Endothelial cell of umbilical vein (primary cell): Measurements from ENCODE around the gene PRIMPOL. TPM values are rescaled to one million over a fixed set of nuclear protein-coding genes. Genes with fewer than 3 reads are reported as not detected.

Experiments
- BruUV-seq: library from RNA; stranded (reverse); fragments of 400-500 nt; replicated peaks from 2 replicates; lab custom pipeline; 2021; lab: Mats Ljungman, UMichigan
- CTCF ChIA-PET: fragments of 300-600, 350-600 bp; sonication (Branson Sonifier 250); formaldehyde crosslinking; loops from one replicate; lab custom pipeline; 2021; ENCODE audit warnings: antibody characterized with exemption, inconsistent platforms; lab: Charles Lee
- POLR2A ChIA-PET: fragments of 300-600, 350-600 bp; sonication (Branson Sonifier 250); formaldehyde crosslinking; loops from one replicate; lab custom pipeline; 2021; ENCODE audit warnings: antibody characterized with exemption, inconsistent platforms; lab: Charles Lee
- DNase-seq: peaks from one replicate; pipeline ENCODE4 v3.0.0-alpha.2; 2011; ENCODE audit warnings: low read depth, low spot score
- FAIRE-seq: peaks from 2 replicates; lab custom pipeline; 2011; peaks lifted over from hg19 to GRCh38; lab: Jason Lieb, UNC
- H2AFZ ChIP-seq: 2 replicates; pipeline ENCODE4 v1.6.0; 2012; ENCODE audit warnings: low read depth, low read length, control low read depth, inconsistent platforms
- H3K27ac ChIP-seq: 2 replicates; pipeline ENCODE4 v1.5.1; 2011; ENCODE audit warnings: low read depth, mild to moderate bottlenecking, control low read depth, low read length, moderate library complexity; ENCODE audit not compliant: insufficient read depth
- H3K27me3 ChIP-seq, 2 experiments: 2 replicates each; pipeline versions ENCODE4 v1.6.0 to v1.6.1; 2011; ENCODE audit warnings: low read length in 2 of 2, mixed read lengths in 1 of 2; ENCODE audit not compliant: control insufficient read depth in 2 of 2, insufficient read depth in 2 of 2
- H3K36me3 ChIP-seq, 2 experiments: 2 replicates in 1 of 2; 3 replicates in 1 of 2; pipeline ENCODE4 v1.5.1; 2011; ENCODE audit warnings: low read length in 2 of 2, mild to moderate bottlenecking in 1 of 2, moderate library complexity in 1 of 2; ENCODE audit not compliant: control insufficient read depth in 2 of 2, insufficient read depth in 2 of 2; ENCODE audit errors: extremely low read depth in 1 of 2
- H3K4me1 ChIP-seq: 3 replicates; pipeline ENCODE4 v1.5.1; 2011; ENCODE audit warnings: mild to moderate bottlenecking, low read length; ENCODE audit not compliant: control insufficient read depth, insufficient read depth; ENCODE audit errors: extremely low read depth
- H3K4me2 ChIP-seq: 2 replicates; pipeline ENCODE4 v1.6.1; 2011; ENCODE audit warnings: low read length, control low read depth, mixed read lengths; ENCODE audit not compliant: insufficient read depth
- H3K4me3 ChIP-seq, 3 experiments: fragments of 200-600 bp in 1 of 3; sonication (generic), shearing (Covaris generic) in 1 of 3; replicated peaks in 1 of 3; 2 replicates each; pipeline ENCODE4 v1.5.1; 2011 to 2016; ENCODE audit warnings: control low read depth in 3 of 3, low read length in 3 of 3, mild to moderate bottlenecking in 2 of 3, inconsistent platforms in 1 of 3, low read depth in 1 of 3, moderate library complexity in 1 of 3; ENCODE audit not compliant: insufficient read depth in 1 of 3
- H3K79me2 ChIP-seq: 2 replicates; pipeline ENCODE4 v1.6.0; 2012; ENCODE audit warnings: low read length, inconsistent platforms; ENCODE audit not compliant: control insufficient read depth, insufficient read depth
- H3K9ac ChIP-seq: replicated peaks from 2 replicates; pipeline ENCODE3; 2011; ENCODE audit warnings: low read length, control low read depth; ENCODE audit not compliant: insufficient read depth; ENCODE audit errors: extremely low read depth
- H3K9me1 ChIP-seq: replicated peaks from 3 replicates; pipeline ENCODE4 v1.6.0; 2011; ENCODE audit warnings: mild to moderate bottlenecking, low read length; ENCODE audit not compliant: control insufficient read depth, insufficient read depth; ENCODE audit errors: extremely low read depth
- H3K9me3 ChIP-seq: replicated peaks from 2 replicates; pipeline ENCODE4 v1.5.1; 2012; ENCODE audit warnings: low read length, inconsistent platforms; ENCODE audit not compliant: control insufficient read depth, insufficient read depth
- H4K20me1 ChIP-seq: replicated peaks from 2 replicates; pipeline ENCODE3; 2011; ENCODE audit warnings: mild to moderate bottlenecking, low read length; ENCODE audit not compliant: control insufficient read depth, insufficient read depth; ENCODE audit errors: extremely low read depth
- EZH2 ChIP-seq: IDR thresholded peaks from 2 replicates; pipeline ENCODE4 v1.6.1; 2012; ENCODE audit warnings: borderline replicate concordance, low read depth, mild to moderate bottlenecking, moderate library complexity, low read length, inconsistent platforms; ENCODE audit not compliant: severe bottlenecking
- FOS ChIP-seq: IDR thresholded peaks from 2 replicates; pipeline ENCODE4 v1.6.1; 2011; ENCODE audit warnings: mild to moderate bottlenecking, low read length, moderate library complexity, borderline replicate concordance; ENCODE audit not compliant: insufficient read depth
- GATA2 ChIP-seq: IDR thresholded peaks from 2 replicates; pipeline ENCODE4 v1.7.0; 2011; ENCODE audit warnings: low read depth, mild to moderate bottlenecking, moderate library complexity, mixed read lengths, low read length; ENCODE audit not compliant: insufficient read length, insufficient read depth
- JUN ChIP-seq: IDR thresholded peaks from 2 replicates; pipeline ENCODE4 v1.6.1; 2011; ENCODE audit warnings: borderline replicate concordance, low read depth; ENCODE audit not compliant: insufficient read length, insufficient read depth
- MYC ChIP-seq: IDR thresholded peaks from one replicate; pipeline ENCODE4 v1.6.1; 2011; ENCODE audit warnings: mild to moderate bottlenecking, low read depth, low read length
- POLR2A ChIP-seq: IDR thresholded peaks from 2 replicates; pipeline ENCODE4 v1.6.1; 2012; ENCODE audit warnings: low read depth, mild to moderate bottlenecking, control low read depth, low read length
- POLR2AphosphoS5 ChIP-seq: IDR thresholded peaks from 2 replicates; pipeline ENCODE4 v1.6.1; 2012; ENCODE audit warnings: low read depth, mild to moderate bottlenecking, control low read depth, low read length, moderate library complexity; ENCODE audit not compliant: insufficient read depth
- dilution Hi-C: fragments of 300-500 bp; cut with MboI; formaldehyde crosslinking; loops from one replicate; pipeline ENCODE4 v1.15.0; 2019; ENCODE audit warnings: low sequenced_read_pairs; ENCODE audit not compliant: extremely low pct_ligation_motif_present
- intact Hi-C: fragments of 100-400 bp; cut with micrococcal nuclease; formaldehyde crosslinking; loops from one replicate; pipeline ENCODE4 v1.10.0; 2022
- polyA plus RNA-seq, 4 experiments: library from polyadenylated mRNA; depleted of rRNA in 3 of 4; stranded (reverse) in 3 of 4; unstranded in 1 of 4; fragments of >200 nt; gene quantifications; 2 replicates each; pipeline versions ENCODE4 v1.2.1 to v1.2.3, GENCODE V29; 2011 to 2012; ENCODE audit warnings: missing spikeins in 1 of 4
- total RNA-seq: library from RNA; stranded (reverse); gene quantifications from 2 replicates; pipeline ENCODE4 v1.2.3, GENCODE V29; 2021
- TF ChIP-seq, protein P1 (sequence below): IDR thresholded peaks from 2 replicates; pipeline ENCODE4 v1.6.1; 2011; ENCODE audit not compliant: insufficient read depth, insufficient read length
- TF ChIP-seq, protein P2 (sequence below), 2 donors: IDR thresholded peaks; 1 replicate in 1 of 2; 2 replicates in 1 of 2; pipeline ENCODE4 v1.5.1; 2011; ENCODE audit warnings: low read length in 2 of 2, mild to moderate bottlenecking in 2 of 2, moderate library complexity in 2 of 2, control low read depth in 1 of 2, inconsistent platforms in 1 of 2, low read depth in 1 of 2; ENCODE audit not compliant: insufficient read depth in 1 of 2; ENCODE audit errors: extremely low read depth in 1 of 2

PRIMPOL gene
- total and polyA plus RNA-seq, 2 donors (not counting 3 experiments of a cell fraction or from before 2014, with no cell fraction given) = 5.9 to 11.1 TPM

DNA sequence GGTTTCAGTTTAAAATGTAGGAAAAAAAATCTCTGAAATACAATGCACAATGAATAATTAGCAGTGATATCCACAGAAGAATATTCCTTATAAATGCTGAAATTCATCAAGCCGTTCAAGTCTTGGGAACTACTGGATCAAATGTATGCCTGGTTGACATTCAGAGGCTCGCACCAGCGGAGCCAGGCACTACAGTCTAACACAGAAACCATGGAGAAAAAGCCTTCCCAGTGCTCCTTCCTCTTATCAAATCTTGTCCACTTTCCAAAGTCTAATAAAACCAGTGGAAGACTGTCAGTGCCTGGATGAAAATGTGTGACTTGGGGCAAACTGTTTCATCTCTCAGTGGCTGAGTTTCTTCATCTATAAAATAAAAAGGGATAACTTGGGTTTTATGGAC lies 48.4 kb downstream of the PRIMPOL start:
- no peaks in the 10 kb centered on the region for H3K27me3 ChIP-seq
- ChIA-PET POLR2A (no interaction called here), CTCF (interaction anchor here (1.1 kb wide), 1 partner anchor 48 kb away, joined by 3 read pairs; the partner anchor contains the start of genes CASP3 and PRIMPOL)
- no peak overlapping the region for H3K4me3 ChIP-seq
- no peak for FAIRE-seq
- no peak for DNase-seq
- H3K79me2 ChIP-seq = no peaks in the 10 kb centered on the region
- no peak overlapping the region for H3K9ac ChIP-seq
- no peaks in the 10 kb centered on the region for H3K4me1 ChIP-seq
- H4K20me1 ChIP-seq = no peaks in the 10 kb centered on the region
- H3K27ac ChIP-seq = no peak overlapping the region
- no peak overlapping the region for H2AFZ ChIP-seq
- no peaks in the 10 kb centered on the region for H3K9me3 ChIP-seq
- no peak overlapping the region for H3K4me2 ChIP-seq
- no TSS peak for BruUV-seq
- peaks cover 3 to 7% of the 10 kb centered on the region in 2 experiments for H3K36me3 ChIP-seq
- dilution Hi-C loops (no loop called here), intact Hi-C loops (no loop called here)
- TF ChIP-seq FOS (no peak), POLR2AphosphoS5 (no peak), JUN (no peak), MYC (no peak), EZH2 (no peak), GATA2 (no peak), POLR2A (no peak)
- TF ChIP-seq, protein P1, sequence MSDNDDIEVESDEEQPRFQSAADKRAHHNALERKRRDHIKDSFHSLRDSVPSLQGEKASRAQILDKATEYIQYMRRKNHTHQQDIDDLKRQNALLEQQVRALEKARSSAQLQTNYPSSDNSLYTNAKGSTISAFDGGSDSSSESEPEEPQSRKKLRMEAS = no peak
- TF ChIP-seq, protein P2, sequence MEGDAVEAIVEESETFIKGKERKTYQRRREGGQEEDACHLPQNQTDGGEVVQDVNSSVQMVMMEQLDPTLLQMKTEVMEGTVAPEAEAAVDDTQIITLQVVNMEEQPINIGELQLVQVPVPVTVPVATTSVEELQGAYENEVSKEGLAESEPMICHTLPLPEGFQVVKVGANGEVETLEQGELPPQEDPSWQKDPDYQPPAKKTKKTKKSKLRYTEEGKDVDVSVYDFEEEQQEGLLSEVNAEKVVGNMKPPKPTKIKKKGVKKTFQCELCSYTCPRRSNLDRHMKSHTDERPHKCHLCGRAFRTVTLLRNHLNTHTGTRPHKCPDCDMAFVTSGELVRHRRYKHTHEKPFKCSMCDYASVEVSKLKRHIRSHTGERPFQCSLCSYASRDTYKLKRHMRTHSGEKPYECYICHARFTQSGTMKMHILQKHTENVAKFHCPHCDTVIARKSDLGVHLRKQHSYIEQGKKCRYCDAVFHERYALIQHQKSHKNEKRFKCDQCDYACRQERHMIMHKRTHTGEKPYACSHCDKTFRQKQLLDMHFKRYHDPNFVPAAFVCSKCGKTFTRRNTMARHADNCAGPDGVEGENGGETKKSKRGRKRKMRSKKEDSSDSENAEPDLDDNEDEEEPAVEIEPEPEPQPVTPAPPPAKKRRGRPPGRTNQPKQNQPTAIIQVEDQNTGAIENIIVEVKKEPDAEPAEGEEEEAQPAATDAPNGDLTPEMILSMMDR (IDR thresholded peaks at IDR 0.05; ENCODE audit: extremely low read depth in 1 of 2, insufficient read depth in 1 of 2, low read depth in 1 of 2, low read length in 2 of 2) = no peak
- no peaks in the 10 kb centered on the region for H3K9me1 ChIP-seq
